ENCODE results near the gene LRRC61. TPM values are rescaled to one million over a fixed set of nuclear protein-coding genes. Genes with fewer than 3 reads are reported as not detected.

Gene LRRC61
- total and polyA plus RNA-seq, 2 of the 13 experiments (the other 11 are each of a cell fraction or from before 2014, with no cell fraction given): 33.0 to 34.8 TPM

- TF ChIP-seq PRDM10 (CRISPR knock-in tag; IDR thresholded peaks at IDR 0.05; ENCODE audit: low read depth): 0 out of 2 replicates have a peak, but pooled peaks have one; percentile 16
- TF ChIP-seq ZNF350 (CRISPR knock-in tag; IDR thresholded peaks at IDR 0.05; ENCODE audit: borderline replicate concordance, low read depth): 0 out of 2 replicates have a peak, but pooled peaks have one; percentile 30
- no peak for TF ChIP-seq ZNF775 (CRISPR knock-in tag; IDR thresholded peaks at IDR 0.05; ENCODE audit: borderline replicate concordance)
- 0 out of 2 replicates have a peak, but pooled peaks have one; percentile 19 for TF ChIP-seq KDM4B (CRISPR knock-in tag; IDR thresholded peaks at IDR 0.05)
- 0 out of 2 replicates have a peak, but pooled peaks have one; percentile 24 for TF ChIP-seq POGZ (CRISPR knock-in tag; IDR thresholded peaks at IDR 0.05)
- no peak for TF ChIP-seq XBP1 (CRISPR knock-in tag; IDR thresholded peaks at IDR 0.05)
- TF ChIP-seq, protein P1, sequence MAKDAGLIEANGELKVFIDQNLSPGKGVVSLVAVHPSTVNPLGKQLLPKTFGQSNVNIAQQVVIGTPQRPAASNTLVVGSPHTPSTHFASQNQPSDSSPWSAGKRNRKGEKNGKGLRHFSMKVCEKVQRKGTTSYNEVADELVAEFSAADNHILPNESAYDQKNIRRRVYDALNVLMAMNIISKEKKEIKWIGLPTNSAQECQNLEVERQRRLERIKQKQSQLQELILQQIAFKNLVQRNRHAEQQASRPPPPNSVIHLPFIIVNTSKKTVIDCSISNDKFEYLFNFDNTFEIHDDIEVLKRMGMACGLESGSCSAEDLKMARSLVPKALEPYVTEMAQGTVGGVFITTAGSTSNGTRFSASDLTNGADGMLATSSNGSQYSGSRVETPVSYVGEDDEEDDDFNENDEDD (CRISPR knock-in tag; IDR thresholded peaks at IDR 0.05; ENCODE audit: borderline replicate concordance): peak; percentile 31; the same call in 1 of the 2 replicates
- TF ChIP-seq, protein P2, sequence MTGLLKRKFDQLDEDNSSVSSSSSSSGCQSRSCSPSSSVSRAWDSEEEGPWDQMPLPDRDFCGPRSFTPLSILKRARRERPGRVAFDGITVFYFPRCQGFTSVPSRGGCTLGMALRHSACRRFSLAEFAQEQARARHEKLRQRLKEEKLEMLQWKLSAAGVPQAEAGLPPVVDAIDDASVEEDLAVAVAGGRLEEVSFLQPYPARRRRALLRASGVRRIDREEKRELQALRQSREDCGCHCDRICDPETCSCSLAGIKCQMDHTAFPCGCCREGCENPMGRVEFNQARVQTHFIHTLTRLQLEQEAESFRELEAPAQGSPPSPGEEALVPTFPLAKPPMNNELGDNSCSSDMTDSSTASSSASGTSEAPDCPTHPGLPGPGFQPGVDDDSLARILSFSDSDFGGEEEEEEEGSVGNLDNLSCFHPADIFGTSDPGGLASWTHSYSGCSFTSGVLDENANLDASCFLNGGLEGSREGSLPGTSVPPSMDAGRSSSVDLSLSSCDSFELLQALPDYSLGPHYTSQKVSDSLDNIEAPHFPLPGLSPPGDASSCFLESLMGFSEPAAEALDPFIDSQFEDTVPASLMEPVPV (CRISPR knock-in tag; IDR thresholded peaks at IDR 0.05): peak; percentile 48; the same call in 1 of the 2 replicates
- no peak for TF ChIP-seq EHMT2 (IDR thresholded peaks at IDR 0.05; ENCODE audit: borderline replicate concordance, low read depth, low read length)
- TF ChIP-seq, protein P3, sequence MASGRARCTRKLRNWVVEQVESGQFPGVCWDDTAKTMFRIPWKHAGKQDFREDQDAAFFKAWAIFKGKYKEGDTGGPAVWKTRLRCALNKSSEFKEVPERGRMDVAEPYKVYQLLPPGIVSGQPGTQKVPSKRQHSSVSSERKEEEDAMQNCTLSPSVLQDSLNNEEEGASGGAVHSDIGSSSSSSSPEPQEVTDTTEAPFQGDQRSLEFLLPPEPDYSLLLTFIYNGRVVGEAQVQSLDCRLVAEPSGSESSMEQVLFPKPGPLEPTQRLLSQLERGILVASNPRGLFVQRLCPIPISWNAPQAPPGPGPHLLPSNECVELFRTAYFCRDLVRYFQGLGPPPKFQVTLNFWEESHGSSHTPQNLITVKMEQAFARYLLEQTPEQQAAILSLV (CRISPR knock-in tag; IDR thresholded peaks at IDR 0.05; ENCODE audit: borderline replicate concordance): peak; percentile 83; the same call in 1 of the 2 replicates
- TF ChIP-seq RBM39 (IDR thresholded peaks at IDR 0.05; ENCODE audit: low read depth, low read length, poor library complexity, severe bottlenecking): peak; percentile 67
- peak; percentile 15; the same call in 1 of the 2 replicates for TF ChIP-seq ZNF280B (CRISPR knock-in tag; IDR thresholded peaks at IDR 0.05; ENCODE audit: borderline replicate concordance)
- TF ChIP-seq MTA1 (CRISPR knock-in tag; IDR thresholded peaks at IDR 0.05; ENCODE audit: borderline replicate concordance): peak; percentile 31; the same call in 1 of the 2 replicates
- TF ChIP-seq SALL1 (CRISPR knock-in tag; IDR thresholded peaks at IDR 0.05): peak; percentile 63
- no peak for TF ChIP-seq SIX1 (CRISPR knock-in tag; IDR thresholded peaks at IDR 0.05; ENCODE audit: borderline replicate concordance)
- no peak for TF ChIP-seq NCOA5 (CRISPR knock-in tag; IDR thresholded peaks at IDR 0.05)
- TF ChIP-seq KDM2A (CRISPR knock-in tag; IDR thresholded peaks at IDR 0.05; ENCODE audit: borderline replicate concordance, low read depth): peak; percentile 72; the same call in 1 of the 2 replicates
- TF ChIP-seq ZNF343 (CRISPR knock-in tag; IDR thresholded peaks at IDR 0.05): no peak
These were observed 17.0 kb downstream of the LRRC61 start (continued) for GRCh38 chr7:150340024-150340749.

All from HepG2 (cell line).